ENCODE results near the gene CATSPER4. TPM values are rescaled to one million over a fixed set of nuclear protein-coding genes. Genes with fewer than 3 reads are reported as not detected.

The CATSPER4 gene
- total RNA-seq, 1 experiment from 2014 or later: 0.35 TPM

GRCh38 chr1:26224606-26225005 lies 34.2 kb downstream of the CATSPER4 start (continued):
- no peak for TF ChIP-seq ESRRA (CRISPR knock-in tag; IDR thresholded peaks at IDR 0.05; ENCODE audit: borderline replicate concordance)
- no peak for TF ChIP-seq AFF4 (CRISPR knock-in tag; IDR thresholded peaks at IDR 0.05; ENCODE audit: borderline replicate concordance)
- no peak for TF ChIP-seq GABPB1 (CRISPR knock-in tag; IDR thresholded peaks at IDR 0.05)
- no peak for TF ChIP-seq RELA (CRISPR knock-in tag; IDR thresholded peaks at IDR 0.05; ENCODE audit: borderline replicate concordance)
- no peak for TF ChIP-seq NR3C1 (CRISPR knock-in tag; conservative IDR thresholded peaks at IDR 0.05; ENCODE audit: low read depth)
- no peak for TF ChIP-seq FOXJ3 (CRISPR knock-in tag; IDR thresholded peaks at IDR 0.05; ENCODE audit: borderline replicate concordance)
- TF ChIP-seq CDX4 (CRISPR knock-in tag; IDR thresholded peaks at IDR 0.05; ENCODE audit: borderline replicate concordance): no peak
- TF ChIP-seq E2F1 (CRISPR knock-in tag; IDR thresholded peaks at IDR 0.05): no peak

GRCh38 chr1:26225033-26225831 lies 34.8 kb downstream of the CATSPER4 start:
- Mint-ChIP-seq H3K36me3 (no peaks in the 10 kb centered on the region), H3K4me3 (peak overlapping the region; percentile 75), H3K9me3 (no peaks in the 10 kb centered on the region), H3K27ac (no peak overlapping the region; the same call in 1 of the 2 replicates), H3K4me1 (peaks cover 14% of the 10 kb centered on the region), H3K27me3 (ENCODE audit: low read depth) (peaks cover 45% of the 10 kb centered on the region)
- ChIA-PET POLR2A (interaction anchor here (0.7 to 1.0 kb wide), 3 partner anchors 8 to 35 kb away, joined by 3 read pairs; partner anchors contain the start of genes CATSPER4 and CEP85), CTCF (interaction anchor here (0.7 to 4.1 kb wide), 7 partner anchors 9 to 123 kb away, joined by 3 to 32 read pairs (median 4); partner anchors contain the start of genes CATSPER4, CEP85, CNKSR1 and ZNF593)
- ATAC-seq: peak; percentile 98
- DNase-seq (ENCODE audit: low spot score): peak; percentile 97
- TF ChIP-seq RORB (CRISPR knock-in tag; IDR thresholded peaks at IDR 0.05) (no peak), KAT7 (CRISPR knock-in tag; IDR thresholded peaks at IDR 0.05; ENCODE audit: borderline replicate concordance) (no peak), ZBTB43 (CRISPR knock-in tag; IDR thresholded peaks at IDR 0.05) (0 out of 2 replicates have a peak, but pooled peaks have one; percentile 40), ZNF317 (CRISPR knock-in tag; IDR thresholded peaks at IDR 0.05; ENCODE audit: borderline replicate concordance, low read depth) (no peak), ZNF671 (CRISPR knock-in tag; IDR thresholded peaks at IDR 0.05) (no peak), MLX (CRISPR knock-in tag; IDR thresholded peaks at IDR 0.05) (no peak), ZNF232 (CRISPR knock-in tag; IDR thresholded peaks at IDR 0.05) (0 out of 2 replicates have a peak, but pooled peaks have one; percentile 61), ZNF121 (CRISPR knock-in tag; IDR thresholded peaks at IDR 0.05) (no peak), ATF6 (CRISPR knock-in tag; IDR thresholded peaks at IDR 0.05) (no peak), MXD4 (CRISPR knock-in tag; IDR thresholded peaks at IDR 0.05; ENCODE audit: borderline replicate concordance) (no peak), FOXP1 (CRISPR knock-in tag; IDR thresholded peaks at IDR 0.05; ENCODE audit: borderline replicate concordance) (0 out of 2 replicates have a peak, but pooled peaks have one; percentile 55), ZBTB21 (CRISPR knock-in tag; IDR thresholded peaks at IDR 0.05; ENCODE audit: borderline replicate concordance) (peak; percentile 60; the same call in 1 of the 2 replicates), IRF1 (CRISPR knock-in tag; IDR thresholded peaks at IDR 0.05) (no peak), CBFB (CRISPR knock-in tag; IDR thresholded peaks at IDR 0.05; ENCODE audit: low read depth) (peak; percentile 55; the same call in 1 of the 2 replicates), NR3C1 (CRISPR knock-in tag; conservative IDR thresholded peaks at IDR 0.05; ENCODE audit: low read depth) (no peak)
